GM13977 (cell line): Measurements from ENCODE around the gene VARS2.
"Not testable (repeated sequence)": the region's sequence is repeated elsewhere in the genome, so short reads cannot be mapped to it uniquely, and the experiment has no call there.

Experiments
- DNase-seq: peaks from one replicate; pipeline ENCODE4 v3.0.0; 2012; ENCODE audit warnings: low spot score
- CTCF ChIP-seq: IDR thresholded peaks from 2 replicates; pipeline ENCODE4 v1.5.1; 2012; ENCODE audit warnings: mild to moderate bottlenecking, control low read depth; ENCODE audit not compliant: insufficient read depth; ENCODE audit errors: extremely low read depth, missing control alignments
- in situ Hi-C: fragments of 300-500 bp; cut with MboI; formaldehyde crosslinking; loops from one replicate; pipeline ENCODE4 v1.12.0; 2022; ENCODE audit warnings: low sequenced_read_pairs, low pct_unique_long_range_greater_than_20kb, mixed read lengths, inconsistent platforms; ENCODE audit not compliant: unreplicated experiment

The VARS2 gene

DNA sequence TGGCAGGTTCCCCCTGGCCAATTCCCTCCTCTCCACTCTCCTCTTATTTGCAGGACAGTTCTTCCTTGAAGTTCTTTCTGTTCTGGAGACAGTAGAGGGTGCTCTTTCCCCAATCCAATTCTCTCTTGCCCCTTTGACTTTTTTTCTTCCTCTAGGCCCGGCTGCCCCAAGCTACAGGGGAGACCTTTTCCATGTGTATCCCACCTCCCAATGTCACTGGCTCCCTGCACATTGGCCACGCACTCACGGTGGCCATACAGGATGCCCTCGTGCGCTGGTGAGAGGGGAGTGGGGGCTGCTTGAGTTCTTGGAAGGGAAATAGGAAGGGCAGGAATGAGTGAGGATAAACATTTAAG lies 1.5 kb downstream of the VARS2 start:
- in situ Hi-C loops, result loop anchor here (5.0 kb wide), 1 partner anchor 162 kb away; no protein-coding TSS in a partner anchor
- DNase-seq, result peak; percentile 88
- TF ChIP-seq CTCF, result peak; percentile 69

DNA sequence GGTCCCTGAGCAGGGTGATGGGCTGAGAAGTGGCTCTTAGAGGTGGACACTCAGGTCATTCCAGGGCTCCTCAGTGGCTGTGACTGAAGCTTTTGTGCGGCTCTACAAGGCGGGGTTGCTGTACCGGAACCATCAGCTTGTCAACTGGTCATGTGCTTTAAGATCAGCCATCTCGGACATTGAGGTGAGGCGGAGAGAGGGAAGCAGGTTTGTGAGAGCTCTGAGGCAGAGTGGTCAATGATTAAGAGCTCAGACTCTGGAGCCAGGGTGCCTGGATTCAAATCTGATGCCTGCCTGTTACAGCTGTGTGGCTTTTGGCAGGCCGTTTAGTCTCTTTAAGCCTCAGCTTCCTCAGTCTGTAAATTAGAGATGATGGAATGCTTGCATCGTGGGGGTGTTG lies 3.0 kb downstream of the VARS2 start:
- DNase-seq, result no peak
- in situ Hi-C loops, result loop anchor here (5.0 kb wide), 1 partner anchor 160 kb away; no protein-coding TSS in a partner anchor
- no peak for TF ChIP-seq CTCF

DNA sequence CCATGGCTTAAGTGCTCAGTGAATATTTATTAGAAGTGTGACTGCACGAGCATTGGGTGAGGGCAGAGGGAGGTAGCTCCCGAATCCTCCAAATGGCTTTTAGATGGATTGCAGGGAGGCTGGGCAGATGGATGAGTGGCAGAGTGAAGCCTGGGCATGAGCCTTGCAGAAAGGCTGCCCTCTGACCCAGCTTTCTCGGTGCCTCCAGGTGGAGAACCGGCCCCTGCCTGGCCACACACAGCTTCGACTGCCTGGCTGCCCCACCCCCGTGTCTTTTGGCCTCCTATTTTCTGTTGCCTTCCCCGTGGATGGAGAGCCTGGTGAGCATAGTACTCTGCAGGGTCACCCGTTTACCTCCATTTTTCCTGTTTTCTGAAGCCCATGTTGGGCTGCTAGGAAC lies 3.4 kb downstream of the VARS2 start:
- no peak for DNase-seq
- no peak for TF ChIP-seq CTCF
- in situ Hi-C loops, result loop anchor here (5.0 kb wide), 1 partner anchor 160 kb away; no protein-coding TSS in a partner anchor

GRCh38 chr6:30918670-30919069 lies 4.6 kb downstream of the VARS2 start:
- no peak for TF ChIP-seq CTCF
- no peak for DNase-seq
- in situ Hi-C loops, result loop anchor here (5.0 kb wide), 1 partner anchor 159 kb away; no protein-coding TSS in a partner anchor

GRCh38 chr6:30922447-30922852 lies 8.4 kb downstream of the VARS2 start:
- DNase-seq, result no peak
- in situ Hi-C loops, result no loop called here
- TF ChIP-seq CTCF, result no peak

DNA sequence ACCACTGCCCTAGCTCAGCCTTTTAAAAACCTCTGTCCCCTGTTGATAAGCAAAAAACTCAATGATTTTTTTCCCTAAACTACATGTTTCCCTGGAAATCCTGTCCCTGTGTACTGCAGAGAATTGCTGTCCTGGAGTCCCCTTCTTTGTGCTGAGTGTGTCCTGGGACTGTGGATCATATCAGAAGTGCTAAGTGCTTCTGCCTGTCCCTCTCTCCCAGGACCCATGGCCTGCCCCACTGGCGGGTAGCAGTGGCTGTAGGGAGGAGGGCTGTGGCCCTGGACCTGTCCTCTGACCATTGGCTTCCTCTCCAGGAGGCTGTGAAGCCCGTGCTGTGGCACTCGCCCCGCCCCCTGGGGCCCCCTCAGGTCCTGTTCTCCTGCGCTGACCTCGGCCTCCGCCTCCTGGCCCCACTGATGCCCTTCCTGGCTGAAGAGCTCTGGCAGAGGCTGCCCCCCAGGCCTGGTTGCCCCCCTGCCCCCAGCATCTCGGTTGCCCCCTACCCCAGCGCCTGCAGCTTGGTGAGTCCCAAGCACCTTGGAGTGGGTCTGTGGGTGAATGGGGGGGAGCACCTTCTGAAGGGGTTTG lies 10.1 kb downstream of the VARS2 start:
- in situ Hi-C loops, DNase-seq: not testable (repeated sequence)

DNA sequence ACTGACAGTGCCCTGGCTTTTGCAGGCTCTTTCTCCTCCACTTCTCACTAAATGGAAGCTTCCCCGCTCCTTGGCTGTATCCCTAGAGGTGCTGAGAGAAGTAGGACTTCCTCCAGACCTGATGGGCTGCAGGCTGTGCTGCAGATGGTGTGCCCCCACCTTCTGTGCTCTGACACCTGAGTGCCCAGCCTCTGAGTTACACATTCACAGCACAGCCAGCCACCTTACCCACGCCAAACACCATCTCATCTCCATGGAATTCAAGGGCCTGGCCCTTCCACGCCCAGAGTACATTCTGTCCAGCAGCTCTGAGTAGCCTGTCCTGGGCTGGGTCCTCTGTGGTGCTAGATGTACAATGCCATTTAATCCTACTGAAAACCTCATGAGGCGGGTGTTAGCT lies 12.6 kb downstream of the VARS2 start:
- DNase-seq, result no peak
- TF ChIP-seq CTCF, result no peak
- in situ Hi-C loops, result no loop called here

- DNase-seq, in situ Hi-C loops: not testable (repeated sequence)
These were observed 13.0 kb downstream of the VARS2 start for GRCh38 chr6:30927080-30927479.
